ENCODE measurements around the gene C1S. TPM values are rescaled to one million over a fixed set of nuclear protein-coding genes. Genes with fewer than 3 reads are reported as not detected.
"Not testable (repeated sequence)": the region's sequence is repeated elsewhere in the genome, so short reads cannot be mapped to it uniquely, and the experiment has no call there.

Gene C1S
- total RNA-seq, 1 donor from 2014 or later = 541 TPM

DNA sequence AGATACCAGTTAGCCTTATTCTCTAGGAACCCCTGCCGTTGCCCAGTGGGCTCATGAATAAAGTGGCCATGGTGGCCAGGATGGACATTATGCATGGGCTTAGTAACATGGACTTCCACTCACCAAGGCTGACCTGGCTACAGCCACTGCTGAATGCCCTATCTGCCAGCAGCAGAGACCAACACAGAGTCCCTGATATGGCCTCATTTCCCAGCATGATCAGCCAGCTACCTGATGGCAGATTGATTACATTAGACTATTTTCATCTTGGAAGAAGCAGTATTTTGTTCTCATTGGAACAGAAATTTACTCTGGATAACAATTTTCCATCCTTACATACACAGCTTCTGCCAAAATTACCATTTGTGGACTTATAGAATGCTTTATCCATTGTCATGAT lies 26.1 kb upstream of the C1S start:
- H3K27me3 ChIP-seq = no peaks in the 10 kb centered on the region
- no peaks in the 10 kb centered on the region for H3K36me3 ChIP-seq
- H3K9me3 ChIP-seq = no peaks in the 10 kb centered on the region
- DNase-seq (ENCODE audit: extremely low spot score in 2 of 2) = no peak
- no peaks in the 10 kb centered on the region for H3K4me1 ChIP-seq
- intact Hi-C loops (cut with DNase I) = no loop called here
- TF ChIP-seq POLR2AphosphoS5 (IDR thresholded peaks at IDR 0.05; ENCODE audit: insufficient read depth in 1 of 2, low read depth in 1 of 2) (no peak), POLR2A (IDR thresholded peaks at IDR 0.05) (no peak)
- TF ChIP-seq, protein P1, sequence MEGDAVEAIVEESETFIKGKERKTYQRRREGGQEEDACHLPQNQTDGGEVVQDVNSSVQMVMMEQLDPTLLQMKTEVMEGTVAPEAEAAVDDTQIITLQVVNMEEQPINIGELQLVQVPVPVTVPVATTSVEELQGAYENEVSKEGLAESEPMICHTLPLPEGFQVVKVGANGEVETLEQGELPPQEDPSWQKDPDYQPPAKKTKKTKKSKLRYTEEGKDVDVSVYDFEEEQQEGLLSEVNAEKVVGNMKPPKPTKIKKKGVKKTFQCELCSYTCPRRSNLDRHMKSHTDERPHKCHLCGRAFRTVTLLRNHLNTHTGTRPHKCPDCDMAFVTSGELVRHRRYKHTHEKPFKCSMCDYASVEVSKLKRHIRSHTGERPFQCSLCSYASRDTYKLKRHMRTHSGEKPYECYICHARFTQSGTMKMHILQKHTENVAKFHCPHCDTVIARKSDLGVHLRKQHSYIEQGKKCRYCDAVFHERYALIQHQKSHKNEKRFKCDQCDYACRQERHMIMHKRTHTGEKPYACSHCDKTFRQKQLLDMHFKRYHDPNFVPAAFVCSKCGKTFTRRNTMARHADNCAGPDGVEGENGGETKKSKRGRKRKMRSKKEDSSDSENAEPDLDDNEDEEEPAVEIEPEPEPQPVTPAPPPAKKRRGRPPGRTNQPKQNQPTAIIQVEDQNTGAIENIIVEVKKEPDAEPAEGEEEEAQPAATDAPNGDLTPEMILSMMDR (IDR thresholded peaks at IDR 0.05) = no peak
- no peak overlapping the region for H3K27ac ChIP-seq
- no peak overlapping the region for H3K4me3 ChIP-seq

DNA sequence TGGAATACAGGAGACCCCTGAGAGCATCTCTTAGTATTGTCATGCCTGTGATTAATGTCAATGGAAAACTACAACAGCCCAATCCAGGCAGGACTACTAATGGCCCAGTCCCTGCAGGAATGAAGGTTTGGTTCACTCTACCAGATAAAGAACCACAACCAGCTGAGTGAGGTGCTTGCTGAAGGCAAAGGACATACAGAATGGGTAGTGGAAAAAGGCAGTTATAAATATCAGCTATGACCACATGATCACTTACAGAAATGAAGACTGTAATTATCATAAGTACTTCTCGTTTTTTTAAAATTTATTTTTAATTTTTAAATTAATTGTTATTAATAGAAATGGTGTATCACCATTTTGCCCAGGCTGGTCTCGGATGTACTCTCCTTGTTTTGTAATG lies 25.1 kb upstream of the C1S start:
- intact Hi-C loops (cut with DNase I) = no loop called here
- no peaks in the 10 kb centered on the region for H3K27me3 ChIP-seq
- no peak for DNase-seq (ENCODE audit: extremely low spot score in 2 of 2)
- H3K4me1 ChIP-seq = no peaks in the 10 kb centered on the region
- H3K4me3 ChIP-seq = no peak overlapping the region
- H3K9me3 ChIP-seq = no peaks in the 10 kb centered on the region
- H3K27ac ChIP-seq = no peak overlapping the region
- TF ChIP-seq POLR2AphosphoS5 (IDR thresholded peaks at IDR 0.05; ENCODE audit: insufficient read depth in 1 of 2, low read depth in 1 of 2) = no peak
- TF ChIP-seq, protein P1 (IDR thresholded peaks at IDR 0.05) = no peak
- TF ChIP-seq POLR2A (IDR thresholded peaks at IDR 0.05) = no peak
- no peaks in the 10 kb centered on the region for H3K36me3 ChIP-seq

DNA sequence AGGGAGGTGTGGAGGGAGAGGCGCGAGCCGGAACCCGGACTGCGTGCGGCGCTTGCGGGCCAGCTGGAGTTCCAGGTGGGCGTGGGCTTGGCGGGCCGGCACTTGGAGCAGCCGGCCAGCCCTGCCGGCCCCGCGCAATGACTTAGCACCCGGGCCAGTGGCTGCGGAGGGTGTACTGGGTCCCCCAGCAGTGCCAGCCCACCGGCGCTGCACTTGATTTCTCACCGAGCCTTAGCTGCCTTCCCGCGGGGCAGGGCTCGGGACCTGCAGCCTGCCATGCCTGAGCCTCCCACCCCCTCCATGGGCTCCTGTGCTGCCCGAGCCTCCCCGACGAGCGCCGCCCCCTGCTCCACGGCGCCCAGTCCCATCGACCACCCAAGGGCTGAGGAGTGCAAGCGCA lies 23.1 kb upstream of the C1S start:
- H3K36me3 ChIP-seq; H3K27me3 ChIP-seq; intact Hi-C loops (cut with DNase I); H3K4me1 ChIP-seq; H3K9me3 ChIP-seq; H3K4me3 ChIP-seq; DNase-seq (ENCODE audit: extremely low spot score in 2 of 2); H3K27ac ChIP-seq: not testable (repeated sequence)

DNA sequence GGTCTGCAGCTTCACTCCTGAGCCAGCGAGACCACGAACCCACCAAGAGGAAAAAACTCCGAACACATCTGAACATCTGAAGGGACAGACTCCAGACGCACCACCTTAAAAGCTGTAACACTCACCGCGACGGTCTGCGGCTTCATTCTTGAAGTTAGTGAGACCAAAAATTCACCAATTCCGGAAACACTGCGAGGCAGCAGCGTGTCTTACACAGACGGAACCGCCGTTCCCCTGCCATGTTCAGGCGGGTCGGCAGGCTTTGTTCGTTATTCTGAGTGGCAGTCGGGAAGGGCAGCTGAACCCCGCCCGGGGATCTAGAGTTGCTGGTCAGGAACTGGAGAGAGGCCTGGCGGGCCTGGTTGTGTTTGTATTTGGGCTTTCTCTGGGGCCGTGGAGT lies 21.9 kb upstream of the C1S start:
- no peak for DNase-seq (ENCODE audit: extremely low spot score in 2 of 2)
- Histone ChIP-seq H3K9me3 (no peaks in the 10 kb centered on the region), H3K27ac (no peak overlapping the region), H3K4me1 (no peaks in the 10 kb centered on the region), H3K4me3 (no peak overlapping the region), H3K36me3 (no peaks in the 10 kb centered on the region), H3K27me3 (no peaks in the 10 kb centered on the region)
- TF ChIP-seq POLR2A (IDR thresholded peaks at IDR 0.05) (no peak), POLR2AphosphoS5 (IDR thresholded peaks at IDR 0.05; ENCODE audit: insufficient read depth in 1 of 2, low read depth in 1 of 2) (no peak)
- TF ChIP-seq, protein P1 (IDR thresholded peaks at IDR 0.05) = no peak
- intact Hi-C loops (cut with DNase I) = no loop called here

DNA sequence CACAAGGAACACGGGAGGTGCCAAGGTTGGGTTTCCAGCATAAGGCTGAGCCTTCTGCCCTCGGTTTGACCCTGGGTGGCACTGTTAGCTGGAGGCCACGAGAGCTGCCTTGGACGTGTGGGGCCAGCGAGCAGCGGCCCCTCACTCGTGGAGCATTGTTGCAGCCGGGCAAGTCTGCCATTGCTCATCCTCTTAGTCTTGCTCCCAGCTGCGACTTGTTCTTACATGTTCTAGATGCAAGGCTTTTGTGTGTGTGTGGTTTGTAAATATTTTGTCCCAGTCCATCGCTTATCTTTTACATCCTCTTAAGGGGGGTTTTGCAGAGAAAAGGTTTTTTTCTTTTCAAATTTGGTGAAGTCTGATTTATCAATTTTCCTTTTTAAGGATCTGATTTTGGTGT lies 21.1 kb upstream of the C1S start:
- H3K27ac ChIP-seq = no peak overlapping the region
- TF ChIP-seq POLR2A (IDR thresholded peaks at IDR 0.05) = no peak
- TF ChIP-seq, protein P1 (IDR thresholded peaks at IDR 0.05) = no peak
- TF ChIP-seq POLR2AphosphoS5 (IDR thresholded peaks at IDR 0.05; ENCODE audit: insufficient read depth in 1 of 2, low read depth in 1 of 2) = no peak
- intact Hi-C loops (cut with DNase I) = no loop called here
- no peaks in the 10 kb centered on the region for H3K4me1 ChIP-seq
- DNase-seq (ENCODE audit: extremely low spot score in 2 of 2) = no peak
- no peaks in the 10 kb centered on the region for H3K9me3 ChIP-seq
- no peaks in the 10 kb centered on the region for H3K27me3 ChIP-seq
- H3K36me3 ChIP-seq = no peaks in the 10 kb centered on the region
- no peak overlapping the region for H3K4me3 ChIP-seq

DNA sequence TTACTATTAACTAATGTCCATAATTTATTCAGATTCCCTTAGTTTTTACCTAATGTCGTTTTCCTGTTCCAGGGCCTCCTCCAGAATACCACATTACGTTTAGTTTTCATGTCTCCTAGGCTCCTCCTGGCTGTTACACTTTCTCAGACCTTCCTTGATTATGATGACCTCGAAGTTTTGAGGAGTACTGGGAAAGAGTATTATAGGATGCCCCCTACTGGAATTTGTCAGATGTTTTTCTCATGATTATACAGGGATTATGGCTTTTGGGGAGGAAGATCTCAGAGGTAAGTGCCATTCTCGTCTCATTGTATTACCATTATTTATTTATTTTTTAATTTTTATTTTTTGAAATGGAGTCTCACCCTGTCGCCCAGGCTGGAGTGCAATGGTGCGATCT lies 17.7 kb upstream of the C1S start:
- Histone ChIP-seq H3K27me3 (no peaks in the 10 kb centered on the region), H3K27ac (no peak overlapping the region), H3K36me3 (no peaks in the 10 kb centered on the region), H3K4me1 (no peaks in the 10 kb centered on the region), H3K4me3 (no peak overlapping the region), H3K9me3 (no peaks in the 10 kb centered on the region)
- TF ChIP-seq, protein P1 (IDR thresholded peaks at IDR 0.05) = no peak
- TF ChIP-seq POLR2A (IDR thresholded peaks at IDR 0.05) (no peak), POLR2AphosphoS5 (IDR thresholded peaks at IDR 0.05; ENCODE audit: insufficient read depth in 1 of 2, low read depth in 1 of 2) (no peak)
- DNase-seq (ENCODE audit: extremely low spot score in 2 of 2) = no peak
- intact Hi-C loops (cut with DNase I) = no loop called here

All from vagina (tissue), 2 donors.